Medulla oblongata (tissue), 1 donor: ENCODE results near the gene CHD9.
"Not testable (repeated sequence)": the region's sequence is repeated elsewhere in the genome, so short reads cannot be mapped to it uniquely, and the experiment has no call there.

Source experiments
- DNase-seq: peaks from one replicate; pipeline ENCODE4 v3.0.0-alpha.2; 2015; ENCODE audit errors: extremely low spot score

Gene CHD9

DNA sequence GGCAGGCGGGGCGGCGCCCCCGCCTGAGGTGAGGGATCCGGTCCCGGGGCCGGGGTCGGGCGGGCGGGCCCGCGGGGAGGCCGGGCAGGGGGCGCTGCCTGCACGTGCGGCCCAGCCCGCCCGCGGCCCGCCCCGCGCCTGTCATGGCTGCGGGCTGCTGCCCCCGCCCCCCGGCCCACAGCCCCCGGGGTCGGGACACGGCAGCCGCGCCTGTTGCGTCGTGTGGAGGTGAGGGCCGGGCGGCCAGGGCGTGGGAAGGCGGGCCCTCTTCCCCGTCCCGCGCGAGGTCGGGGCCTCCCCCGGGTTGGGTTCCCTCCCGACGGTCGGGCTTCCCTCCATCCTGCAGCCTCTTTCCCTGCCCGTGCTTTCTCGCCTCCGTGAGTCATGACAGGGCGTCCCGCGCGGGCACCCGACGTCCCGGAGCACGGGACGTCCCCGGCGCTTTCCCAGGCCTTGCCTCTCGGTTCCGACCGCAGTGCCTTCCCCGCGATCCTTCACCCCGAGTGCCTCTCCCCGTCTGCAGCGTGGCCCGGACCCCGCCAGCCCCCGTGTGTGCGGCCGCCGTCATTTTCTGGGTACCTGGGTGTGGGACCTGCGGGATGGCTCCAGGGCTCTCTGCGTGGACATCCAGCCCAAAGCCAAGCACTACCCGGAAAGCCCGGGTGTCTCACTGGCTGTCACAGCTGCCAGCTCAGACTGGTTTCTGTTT, 76.7 kb downstream of the CHD9 start:
- DNase-seq = peak; percentile 32

DNA sequence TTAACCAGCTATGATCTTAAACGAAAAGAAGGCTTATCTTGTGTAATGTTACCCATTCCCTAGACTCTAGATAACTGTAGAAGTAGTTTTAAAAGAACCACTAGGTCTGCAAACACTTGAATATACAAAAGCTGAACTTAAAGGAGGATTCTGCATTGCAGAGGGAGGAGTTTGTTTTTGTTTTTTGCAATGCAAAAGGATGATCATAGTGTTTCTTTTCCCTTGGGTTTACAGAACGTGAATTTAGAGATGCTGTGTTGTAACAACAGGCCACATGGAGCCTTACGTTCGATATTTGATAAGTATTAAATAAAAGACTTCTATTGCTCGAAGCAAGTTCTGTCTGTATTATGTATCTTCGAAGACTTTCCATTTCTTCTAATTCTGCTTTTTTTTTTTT, 77.6 kb downstream of the CHD9 start:
- no peak for DNase-seq

- no peak for DNase-seq
Observed at GRCh38 chr16:53135329-53135728, 80.5 kb downstream of the CHD9 start.

- no peak for DNase-seq
Observed at GRCh38 chr16:53142823-53143568, 88.2 kb downstream of the CHD9 start.

GRCh38 chr16:53147500-53148065, 92.8 kb downstream of the CHD9 start:
- DNase-seq = no peak

- no peak for DNase-seq
Observed at GRCh38 chr16:53150769-53151168, 96.0 kb downstream of the CHD9 start.

GRCh38 chr16:53152329-53152728, 97.5 kb downstream of the CHD9 start:
- no peak for DNase-seq

GRCh38 chr16:53153130-53153529, 98.3 kb downstream of the CHD9 start:
- DNase-seq = no peak

DNA sequence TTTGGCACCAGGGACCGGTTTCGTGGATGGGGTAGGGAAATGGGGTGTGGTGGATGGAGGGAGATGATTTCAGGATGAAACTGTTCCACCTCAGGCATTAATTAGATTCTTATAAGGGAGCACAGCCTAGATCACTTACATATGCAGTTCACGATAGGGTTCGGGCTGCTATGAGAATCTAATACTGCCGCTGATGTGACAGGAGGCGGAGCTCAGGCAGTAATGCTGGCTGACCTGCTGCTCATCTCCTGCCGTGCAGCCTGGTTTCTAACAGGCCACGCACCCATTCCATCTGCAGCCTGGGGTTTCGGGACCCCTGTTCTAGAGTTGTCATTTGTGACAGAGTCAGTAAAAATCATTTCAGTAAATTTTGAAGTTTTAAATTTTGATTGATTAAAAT, 99.7 kb downstream of the CHD9 start:
- DNase-seq = no peak

DNA sequence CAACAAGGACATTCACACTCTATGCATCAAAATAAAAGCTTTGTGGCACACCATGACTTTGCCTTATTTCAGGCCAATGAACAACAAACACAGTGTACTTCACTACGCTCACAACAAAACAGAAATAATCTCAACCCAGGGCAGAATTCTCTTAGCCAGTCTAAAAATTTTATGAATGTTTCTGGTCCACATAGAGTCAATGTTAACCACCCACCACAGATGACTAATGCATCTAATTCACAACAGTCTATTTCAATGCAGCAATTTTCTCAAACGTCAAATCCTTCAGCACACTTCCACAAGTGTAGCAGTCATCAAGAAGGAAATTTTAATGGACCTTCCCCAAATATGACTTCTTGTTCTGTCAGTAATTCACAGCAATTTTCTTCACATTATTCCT, 101.7 kb downstream of the CHD9 start:
- DNase-seq = no peak

GRCh38 chr16:53159781-53160436, 105.1 kb downstream of the CHD9 start:
- peak; percentile 82 for DNase-seq

- no peak for DNase-seq
Observed at GRCh38 chr16:53166099-53166498, 111.3 kb downstream of the CHD9 start.

DNA sequence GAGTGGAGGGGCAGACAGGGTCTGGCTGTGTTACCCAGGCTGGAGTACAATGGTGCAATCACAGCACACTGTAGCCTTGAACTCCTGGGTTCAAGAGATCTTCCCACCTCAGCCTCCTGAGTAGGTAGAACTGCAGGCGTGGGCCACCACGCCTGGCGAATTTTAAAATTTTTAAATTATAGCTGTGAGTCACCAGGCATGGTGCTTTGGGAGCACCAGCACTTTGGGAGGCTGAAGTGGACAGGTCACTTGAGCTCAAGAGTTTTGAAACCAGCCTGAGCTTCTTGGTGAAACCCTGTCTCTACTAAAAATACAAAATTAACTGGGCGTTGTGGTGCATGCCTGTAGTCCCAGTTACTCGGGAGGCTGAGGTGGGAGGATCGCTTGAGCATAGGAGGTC, 114.0 kb downstream of the CHD9 start:
- no peak for DNase-seq

- DNase-seq = no peak
Observed at GRCh38 chr16:53172517-53172916, 117.7 kb downstream of the CHD9 start.

DNA sequence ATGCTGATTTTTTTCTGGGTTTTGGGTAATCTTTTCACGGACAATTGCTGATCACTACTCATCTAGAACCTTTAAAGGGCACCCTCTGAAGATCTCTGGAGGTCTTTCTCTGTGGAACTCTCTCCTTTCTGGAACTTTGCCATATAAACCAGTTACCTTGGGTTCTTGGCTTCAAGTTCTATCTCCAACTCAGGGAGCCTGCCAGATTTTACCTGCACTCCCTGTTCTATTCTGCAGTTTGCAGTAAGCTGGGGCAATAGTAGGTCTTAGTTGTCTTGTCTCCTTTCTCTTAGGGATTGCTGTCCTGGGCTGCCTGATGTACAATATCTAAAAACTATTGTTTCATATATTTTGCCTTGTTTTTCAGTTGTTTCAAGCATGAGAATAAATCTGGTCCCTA, 120.3 kb downstream of the CHD9 start:
- DNase-seq = no peak

DNA sequence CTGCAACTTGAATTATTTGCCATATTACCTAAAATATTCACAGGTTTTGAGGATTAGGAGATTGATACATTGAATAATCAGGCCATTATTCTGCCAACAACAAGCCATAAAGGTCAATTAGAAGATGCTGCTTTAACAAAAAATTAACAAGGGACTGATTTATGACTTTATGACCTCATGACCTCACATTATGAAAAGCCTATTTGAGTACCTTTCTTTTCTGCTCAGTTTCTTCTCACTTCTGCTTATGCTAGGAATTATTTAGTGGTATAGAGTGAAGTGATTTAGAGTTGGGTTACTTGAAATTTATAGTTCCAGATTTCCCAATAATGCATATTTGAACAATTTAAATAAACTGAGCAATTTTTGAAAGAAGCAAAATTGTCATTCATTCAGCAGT, 121.6 kb downstream of the CHD9 start:
- DNase-seq = no peak

DNA sequence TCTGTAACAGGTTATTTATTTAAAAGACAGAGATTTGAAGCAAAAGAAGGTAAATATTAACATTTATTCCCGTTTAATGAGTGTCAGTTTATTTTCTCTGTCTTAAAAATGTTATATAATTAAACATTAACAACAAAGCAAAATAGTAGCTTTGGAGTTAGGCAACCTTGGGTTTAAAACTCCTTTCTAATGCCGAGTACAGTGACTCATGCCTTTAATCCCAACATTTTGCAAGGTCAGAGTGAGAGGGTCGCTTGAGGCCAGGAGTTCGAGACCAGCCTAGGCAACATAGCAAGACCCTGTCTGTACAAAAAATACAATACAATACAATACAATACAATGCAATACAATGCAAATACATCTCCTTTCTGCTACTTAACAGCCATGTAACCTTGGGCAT, 128.7 kb downstream of the CHD9 start:
- DNase-seq = no peak

DNA sequence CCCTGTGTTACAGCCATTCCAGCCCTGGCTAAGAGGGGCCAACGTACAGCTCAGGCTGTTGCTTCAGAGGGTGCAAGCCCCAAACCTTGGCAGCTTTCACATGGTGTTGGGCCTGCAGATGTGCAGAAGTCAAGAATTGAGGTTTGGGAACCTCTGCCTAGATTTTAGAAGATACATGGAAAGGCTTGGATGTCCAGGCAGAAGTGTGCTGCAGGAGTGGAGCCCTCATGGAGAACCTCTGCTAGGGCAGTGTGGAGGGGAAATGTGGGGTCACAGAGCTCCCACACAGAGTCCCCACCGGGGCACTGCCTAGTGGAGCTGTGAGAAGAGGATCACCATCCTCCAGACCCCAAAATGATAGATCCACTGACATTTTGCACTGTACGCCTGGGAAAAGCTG, 130.9 kb downstream of the CHD9 start:
- DNase-seq = not testable (repeated sequence)

DNA sequence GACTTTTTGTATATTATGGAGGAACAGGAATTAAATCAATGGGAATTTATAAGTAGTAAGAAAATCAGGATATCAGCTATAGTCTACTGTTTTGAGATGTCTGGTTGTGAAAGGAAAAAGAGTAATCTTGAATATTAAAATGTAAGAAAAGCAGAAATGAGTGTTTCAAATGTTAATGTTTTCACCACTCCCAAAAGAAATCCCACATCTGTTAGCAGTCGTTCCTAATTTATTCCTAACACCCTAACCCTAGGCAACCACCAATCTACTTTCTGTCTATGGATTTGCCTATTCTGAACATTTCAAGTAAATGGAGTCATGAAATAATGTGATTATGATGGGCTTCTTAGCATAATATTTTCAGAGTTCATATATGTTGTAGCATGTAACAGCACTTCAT, 133.0 kb downstream of the CHD9 start:
- DNase-seq = no peak

DNA sequence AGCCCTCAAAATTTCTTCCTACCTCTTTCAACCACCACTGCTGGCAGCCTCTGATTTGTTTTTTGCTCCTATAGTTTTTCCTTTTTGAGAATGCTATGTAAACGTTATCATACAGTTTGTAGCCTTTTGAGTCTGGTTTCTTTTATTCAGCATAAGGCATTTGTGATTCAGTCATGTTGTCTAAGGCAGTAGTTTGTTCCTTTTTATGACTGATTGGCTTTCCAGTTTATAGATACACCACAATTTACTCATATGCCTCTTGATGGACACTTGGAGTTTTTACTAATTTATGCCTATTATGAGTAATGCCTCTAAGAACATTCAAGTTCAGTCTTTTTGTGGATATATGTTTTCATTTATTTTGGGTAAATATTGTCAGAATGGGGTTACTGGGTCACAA, 136.6 kb downstream of the CHD9 start:
- DNase-seq = no peak

DNA sequence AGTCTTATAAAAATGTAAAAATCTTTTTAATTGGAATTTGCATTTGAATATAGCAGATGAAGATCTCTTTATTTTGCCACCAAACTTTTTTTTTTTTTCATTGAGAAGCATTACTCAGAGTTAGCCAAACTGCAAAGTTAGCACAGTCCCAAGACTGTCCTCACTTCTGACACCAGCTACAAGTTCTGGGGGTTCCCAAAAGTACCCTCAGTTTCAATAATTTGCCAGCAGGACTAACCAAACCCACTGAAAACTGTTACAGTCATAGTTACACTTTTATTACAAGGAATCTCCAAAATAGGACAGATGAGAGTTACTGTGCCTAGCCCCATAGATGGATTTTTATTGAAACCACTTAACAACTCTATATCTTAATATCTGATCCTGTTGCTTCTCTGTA, 144.1 kb downstream of the CHD9 start:
- no peak for DNase-seq

- no peak for DNase-seq
Observed at GRCh38 chr16:53201900-53202299, 147.1 kb downstream of the CHD9 start.

DNA sequence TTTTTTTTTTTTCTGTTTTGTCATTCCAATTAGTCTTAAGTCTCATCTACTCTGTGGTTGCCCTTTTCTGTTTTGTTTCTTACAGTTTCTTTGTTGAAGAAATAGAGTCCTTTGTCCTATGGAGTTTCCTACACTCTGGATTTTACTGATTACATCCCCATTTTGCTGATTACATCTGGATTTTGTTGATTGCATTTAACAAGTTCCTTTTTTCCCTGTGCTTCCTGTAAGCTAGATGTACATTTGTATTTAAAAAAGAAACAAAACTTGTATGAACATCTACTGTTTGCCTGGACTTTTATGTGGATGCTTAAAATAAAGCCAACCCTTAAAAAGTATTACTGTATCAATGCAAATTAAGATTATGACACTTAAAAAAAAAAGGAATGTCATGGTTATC, 147.6 kb downstream of the CHD9 start:
- DNase-seq = no peak
